Endodermal cell (in vitro differentiated cells): ENCODE results near the gene ARHGAP12. TPM values are rescaled to one million over a fixed set of nuclear protein-coding genes. Genes with fewer than 3 reads are reported as not detected.

ENCODE experiments used
- DNase-seq: peaks from one replicate; pipeline ENCODE4 v3.0.0-alpha.2; 2017
- H3K27ac ChIP-seq: 2 replicates; pipeline ENCODE4 v1.5.1; 2013; ENCODE audit warnings: mild to moderate bottlenecking, low read depth, low read length, moderate library complexity
- H3K27me3 ChIP-seq: 2 replicates; pipeline ENCODE4 v1.6.1; 2013; ENCODE audit warnings: mild to moderate bottlenecking, low read length, moderate library complexity; ENCODE audit not compliant: insufficient read depth, control insufficient read depth, poor library complexity, severe bottlenecking
- H3K36me3 ChIP-seq: 2 replicates; pipeline ENCODE4 v1.7.0; 2013; ENCODE audit warnings: mild to moderate bottlenecking, low read length, moderate library complexity; ENCODE audit not compliant: control insufficient read depth, insufficient read depth
- H3K4me1 ChIP-seq: one replicate; pipeline ENCODE4 v1.7.0; 2013; ENCODE audit warnings: low read length; ENCODE audit not compliant: control insufficient read depth, insufficient read depth
- H3K4me3 ChIP-seq: 2 replicates; pipeline ENCODE4 v1.5.1; 2013; ENCODE audit warnings: mild to moderate bottlenecking, low read length, moderate library complexity
- H3K9ac ChIP-seq: 2 replicates; pipeline ENCODE4 v1.6.1; 2013; ENCODE audit warnings: mild to moderate bottlenecking, low read length, moderate library complexity; ENCODE audit not compliant: poor library complexity, severe bottlenecking; ENCODE audit errors: extremely low read depth
- H3K9me3 ChIP-seq: 2 replicates; pipeline ENCODE4 v1.6.1; 2013; ENCODE audit warnings: mild to moderate bottlenecking, low read length, moderate library complexity; ENCODE audit not compliant: control insufficient read depth
- H3K27ac Mint-ChIP-seq: 2 replicates; pipeline ENCODE4 v1.8.0; 2020; ENCODE audit warnings: mixed read lengths
- H3K27me3 Mint-ChIP-seq: 2 replicates; pipeline ENCODE4 v1.8.0; 2021; ENCODE audit warnings: mild to moderate bottlenecking, mixed read lengths; ENCODE audit not compliant: insufficient read depth
- H3K36me3 Mint-ChIP-seq: 2 replicates; pipeline ENCODE4 v1.8.0; 2020; ENCODE audit warnings: low read depth, mixed read lengths
- H3K4me1 Mint-ChIP-seq: 2 replicates; pipeline ENCODE4 v1.8.0; 2020; ENCODE audit warnings: mixed read lengths
- H3K4me3 Mint-ChIP-seq: 2 replicates; pipeline ENCODE4 v1.8.0; 2020; ENCODE audit warnings: mild to moderate bottlenecking, moderate library complexity, mixed read lengths
- H3K9me3 Mint-ChIP-seq: 2 replicates; pipeline ENCODE4 v1.8.0; 2020; ENCODE audit warnings: mild to moderate bottlenecking, mixed read lengths
- CTCF ChIP-seq: fragments of 200-600 bp; sonication (generic); conservative IDR thresholded peaks from 2 replicates; pipeline ENCODE4 v1.5.0; 2021; ENCODE audit warnings: antibody characterized with exemption, mild to moderate bottlenecking
- WGBS, 2 experiments: methylation state at CpG; one replicate each; pipeline versions ENCODE4 v1.1.5 to v1.1.7; 2013; ENCODE audit warnings: missing lambda C conversion rate in 2 of 2, mixed read lengths in 1 of 2; ENCODE audit not compliant: insufficient coverage in 1 of 2, insufficient read length in 1 of 2; 5-methylcytosine and 5-hydroxymethylcytosine counted together
- total RNA-seq, 2 donors: library from RNA; stranded (reverse); fragmentation: NEBNext Ultra II Directional in 1 of 2; extraction: Animal tissue kit (Norgen Biotek cat#: 25700) in 1 of 2; gene quantifications; 2 replicates in 1 of 2; 3 replicates in 1 of 2; pipeline ENCODE4 v1.2.1, GENCODE V29; 2021

ARHGAP12 gene
- total RNA-seq, 2 donors from 2014 or later = 49.6 to 49.8 TPM

- H3K27me3 ChIP-seq = no peaks in the 10 kb centered on the region
- Mint-ChIP-seq H3K4me1 (peaks cover 14% of the 10 kb centered on the region), H3K4me3 (no peak overlapping the region), H3K27me3 (no peaks in the 10 kb centered on the region), H3K27ac (no peak overlapping the region), H3K9me3 (peaks cover 20% of the 10 kb centered on the region), H3K36me3 (peaks cover 32% of the 10 kb centered on the region)
- no peak overlapping the region for H3K27ac ChIP-seq
- no peak overlapping the region for H3K9ac ChIP-seq
- H3K36me3 ChIP-seq = peaks cover 5% of the 10 kb centered on the region
- no peaks in the 10 kb centered on the region for H3K4me1 ChIP-seq
- 44 to 80% methylated on average over 2 to 3 of the region's 3 CpGs for WGBS, 2 experiments
- no peak overlapping the region for H3K4me3 ChIP-seq
- peaks cover 20% of the 10 kb centered on the region for H3K9me3 ChIP-seq
- TF ChIP-seq CTCF = no peak
- DNase-seq = no peak
Observed at GRCh38 chr10:31959461-31960173, 31.0 kb upstream of the ARHGAP12 start.

- Histone ChIP-seq H3K9ac (no peak overlapping the region), H3K36me3 (peaks cover 5% of the 10 kb centered on the region), H3K4me1 (no peaks in the 10 kb centered on the region), H3K9me3 (peaks cover 28% of the 10 kb centered on the region), H3K27me3 (no peaks in the 10 kb centered on the region), H3K27ac (no peak overlapping the region), H3K4me3 (no peak overlapping the region)
- H3K4me1 Mint-ChIP-seq = peaks cover 14% of the 10 kb centered on the region
- peaks cover 28% of the 10 kb centered on the region for H3K9me3 Mint-ChIP-seq
- no peak overlapping the region for H3K27ac Mint-ChIP-seq
- TF ChIP-seq CTCF = no peak
- peaks cover 40% of the 10 kb centered on the region for H3K36me3 Mint-ChIP-seq
- 90 to 100% methylated on average over 1 to 2 of the region's 2 CpGs for WGBS, 2 experiments
- no peaks in the 10 kb centered on the region for H3K27me3 Mint-ChIP-seq
- H3K4me3 Mint-ChIP-seq = no peak overlapping the region
- no peak for DNase-seq
Observed at GRCh38 chr10:31958856-31959255, 30.2 kb upstream of the ARHGAP12 start.

- H3K9me3 ChIP-seq = peaks cover 49% of the 10 kb centered on the region
- no peaks in the 10 kb centered on the region for H3K4me1 Mint-ChIP-seq
- DNase-seq = no peak
- H3K27ac ChIP-seq = no peak overlapping the region
- no peak overlapping the region for H3K4me3 ChIP-seq
- no peak overlapping the region for H3K4me3 Mint-ChIP-seq
- peaks cover 47% of the 10 kb centered on the region for H3K36me3 Mint-ChIP-seq
- 92 to 97% methylated on average over 3 to 5 of the region's 5 CpGs for WGBS, 2 experiments
- H3K27me3 ChIP-seq = no peaks in the 10 kb centered on the region
- H3K9ac ChIP-seq = no peak overlapping the region
- no peak overlapping the region for H3K27ac Mint-ChIP-seq
- H3K27me3 Mint-ChIP-seq = no peaks in the 10 kb centered on the region
- no peak for TF ChIP-seq CTCF
- peaks cover 38% of the 10 kb centered on the region for H3K9me3 Mint-ChIP-seq
- H3K4me1 ChIP-seq = no peaks in the 10 kb centered on the region
- H3K36me3 ChIP-seq = peaks cover 5% of the 10 kb centered on the region
Observed at GRCh38 chr10:31956200-31956946, 27.7 kb upstream of the ARHGAP12 start.
